ENCODE results near the gene IBSP.

The IBSP gene

GRCh38 chr4:87799301-87800113 lies at the start of gene IBSP:
Gene IBSP, plus strand, starts transcription at chr4:87799554. Its CDS starts 2,808 bp downstream, at chr4:87802362.
- no peaks in the 10 kb centered on the region for H3K9me3 Mint-ChIP-seq
- DNase-seq, result no peak
- H3K4me1 Mint-ChIP-seq (ENCODE audit: low read depth), result no peaks in the 10 kb centered on the region
- H3K27ac Mint-ChIP-seq, result no peak within 1 kb of the TSS
- peaks cover 2% of the 10 kb centered on the region for H3K27me3 Mint-ChIP-seq
- no peak within 1 kb of the TSS for H3K4me3 Mint-ChIP-seq
- no peaks in the 10 kb centered on the region for H3K36me3 Mint-ChIP-seq (ENCODE audit: low read depth)

- Mint-ChIP-seq H3K4me1 (ENCODE audit: low read depth) (no peaks in the 10 kb centered on the region), H3K36me3 (ENCODE audit: low read depth) (no peaks in the 10 kb centered on the region), H3K4me3 (no peak overlapping the region), H3K9me3 (peaks cover 4% of the 10 kb centered on the region), H3K27ac (no peak overlapping the region), H3K27me3 (no peaks in the 10 kb centered on the region)
- DNase-seq, result no peak
These were observed 49.5 kb upstream of the IBSP start for GRCh38 chr4:87749883-87750282.

- Mint-ChIP-seq H3K9me3 (peaks cover 1% of the 10 kb centered on the region), H3K27ac (no peak overlapping the region)
These were observed 41.1 kb upstream of the IBSP start for GRCh38 chr4:87758270-87758669.

DNA sequence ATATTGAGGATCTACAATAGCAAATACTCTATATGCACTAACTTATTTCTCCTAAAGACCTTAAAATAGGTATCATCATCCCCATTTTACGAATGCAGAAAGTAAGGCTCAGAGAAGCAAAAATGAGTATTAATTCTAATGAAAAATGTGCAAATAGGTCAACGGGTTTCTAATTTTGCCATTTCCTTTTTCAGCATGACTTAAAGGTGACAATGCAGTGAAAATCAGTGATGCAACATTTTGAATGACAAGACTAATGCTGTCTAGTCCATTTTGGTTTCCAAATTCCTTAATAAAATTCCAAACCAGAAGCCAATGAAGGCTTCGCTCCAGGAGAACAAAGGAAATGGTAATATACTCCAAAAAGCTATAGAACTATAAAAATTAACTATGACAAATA lies 37.0 kb upstream of the IBSP start:
- peaks cover 2% of the 10 kb centered on the region for H3K9me3 Mint-ChIP-seq
- no peak for DNase-seq
- H3K27ac Mint-ChIP-seq, result no peak overlapping the region
- no peak overlapping the region for H3K4me3 Mint-ChIP-seq
- H3K36me3 Mint-ChIP-seq (ENCODE audit: low read depth), result no peaks in the 10 kb centered on the region
- peaks cover 5% of the 10 kb centered on the region for H3K27me3 Mint-ChIP-seq
- no peaks in the 10 kb centered on the region for H3K4me1 Mint-ChIP-seq (ENCODE audit: low read depth)

More at GRCh38 chr4:87758270-87758669, 41.1 kb upstream of the IBSP start:
- no peak overlapping the region for H3K4me3 Mint-ChIP-seq
- H3K36me3 Mint-ChIP-seq (ENCODE audit: low read depth), result no peaks in the 10 kb centered on the region
- peaks cover 6% of the 10 kb centered on the region for H3K27me3 Mint-ChIP-seq
- no peaks in the 10 kb centered on the region for H3K4me1 Mint-ChIP-seq (ENCODE audit: low read depth)
- no peak for DNase-seq

DNA sequence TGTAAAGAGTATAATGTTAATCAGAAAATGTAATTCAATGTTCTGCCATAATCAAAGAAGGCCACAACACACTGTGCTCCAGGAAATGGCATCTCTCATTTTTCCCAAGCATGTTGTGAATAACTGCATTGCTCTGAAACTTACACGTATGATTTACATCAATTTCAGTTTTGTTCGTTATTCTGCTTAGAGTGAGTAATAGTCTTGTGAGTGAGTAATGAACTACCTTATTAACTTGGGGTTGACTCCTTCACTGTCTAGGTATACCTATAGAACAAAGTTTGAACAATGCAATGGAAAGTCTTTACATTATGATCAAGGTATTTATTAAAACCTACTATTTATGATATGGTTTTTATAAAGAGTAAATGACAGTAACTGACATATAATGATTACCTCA lies 17.8 kb upstream of the IBSP start:
- Mint-ChIP-seq H3K27me3 (no peaks in the 10 kb centered on the region), H3K9me3 (no peaks in the 10 kb centered on the region)

GRCh38 chr4:87783781-87784180 lies 15.6 kb upstream of the IBSP start:
- Mint-ChIP-seq H3K27me3 (no peaks in the 10 kb centered on the region), H3K36me3 (ENCODE audit: low read depth) (no peaks in the 10 kb centered on the region), H3K4me1 (ENCODE audit: low read depth) (no peaks in the 10 kb centered on the region), H3K27ac (no peak overlapping the region), H3K9me3 (no peaks in the 10 kb centered on the region), H3K4me3 (no peak overlapping the region)
- no peak for DNase-seq

More for the DNA sequence above, 17.8 kb upstream of the IBSP start:
- H3K4me3 Mint-ChIP-seq, result no peak overlapping the region
- H3K27ac Mint-ChIP-seq, result no peak overlapping the region
- H3K4me1 Mint-ChIP-seq (ENCODE audit: low read depth), result no peaks in the 10 kb centered on the region
- no peaks in the 10 kb centered on the region for H3K36me3 Mint-ChIP-seq (ENCODE audit: low read depth)
- no peak for DNase-seq

DNA sequence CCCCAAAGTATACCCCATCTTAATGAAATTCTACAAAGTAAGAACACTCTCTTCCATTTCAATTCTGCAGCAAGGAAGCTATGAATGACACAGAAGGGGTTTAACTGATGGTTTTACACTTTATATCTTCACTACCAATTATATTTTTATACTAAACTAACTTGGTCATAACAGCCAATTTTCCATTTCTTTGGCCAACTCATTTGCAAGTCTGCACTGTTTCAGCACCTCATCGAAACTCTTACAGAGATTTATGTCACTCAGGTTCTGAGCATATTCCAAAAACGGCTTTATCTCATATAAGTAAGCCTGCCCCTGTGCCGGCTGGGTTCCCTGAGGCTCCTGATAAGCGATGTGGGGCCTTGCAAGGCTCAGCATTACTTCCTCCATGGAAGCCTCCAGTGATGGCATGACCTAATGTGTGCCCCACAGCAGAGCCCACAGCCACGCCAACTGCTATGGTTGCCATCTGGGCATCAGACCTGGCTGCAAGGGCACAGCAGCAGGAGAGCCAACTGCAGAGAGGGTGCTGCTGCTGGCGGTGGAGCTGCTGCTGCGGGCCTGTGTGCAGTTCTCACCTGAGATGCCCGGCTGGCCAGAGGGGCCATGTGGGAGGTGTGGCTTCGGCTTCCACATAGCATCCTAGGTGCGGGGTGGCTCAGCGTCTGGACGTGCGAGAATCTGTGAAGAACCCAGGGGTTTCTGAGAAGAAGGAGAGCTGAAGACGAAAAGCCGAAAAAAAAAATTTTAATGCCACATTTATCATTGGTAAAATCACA lies 13.4 kb upstream of the IBSP start:
- Mint-ChIP-seq H3K9me3 (no peaks in the 10 kb centered on the region), H3K4me3 (no peak overlapping the region), H3K27me3 (no peaks in the 10 kb centered on the region), H3K36me3 (ENCODE audit: low read depth) (no peaks in the 10 kb centered on the region), H3K27ac (no peak overlapping the region), H3K4me1 (ENCODE audit: low read depth) (no peaks in the 10 kb centered on the region)
- no peak for DNase-seq

- Mint-ChIP-seq H3K9me3 (no peaks in the 10 kb centered on the region), H3K27ac (no peak overlapping the region), H3K4me1 (ENCODE audit: low read depth) (no peaks in the 10 kb centered on the region), H3K4me3 (no peak overlapping the region), H3K27me3 (no peaks in the 10 kb centered on the region), H3K36me3 (ENCODE audit: low read depth) (no peaks in the 10 kb centered on the region)
- DNase-seq, result no peak
These were observed 3.5 kb downstream of the IBSP start for GRCh38 chr4:87802858-87803257.

GRCh38 chr4:87803421-87803820 lies 4.1 kb downstream of the IBSP start:
- Mint-ChIP-seq H3K4me3 (no peak overlapping the region), H3K27ac (no peak overlapping the region), H3K9me3 (no peaks in the 10 kb centered on the region), H3K27me3 (no peaks in the 10 kb centered on the region), H3K36me3 (ENCODE audit: low read depth) (no peaks in the 10 kb centered on the region), H3K4me1 (ENCODE audit: low read depth) (no peaks in the 10 kb centered on the region)
- DNase-seq, result no peak

DNA sequence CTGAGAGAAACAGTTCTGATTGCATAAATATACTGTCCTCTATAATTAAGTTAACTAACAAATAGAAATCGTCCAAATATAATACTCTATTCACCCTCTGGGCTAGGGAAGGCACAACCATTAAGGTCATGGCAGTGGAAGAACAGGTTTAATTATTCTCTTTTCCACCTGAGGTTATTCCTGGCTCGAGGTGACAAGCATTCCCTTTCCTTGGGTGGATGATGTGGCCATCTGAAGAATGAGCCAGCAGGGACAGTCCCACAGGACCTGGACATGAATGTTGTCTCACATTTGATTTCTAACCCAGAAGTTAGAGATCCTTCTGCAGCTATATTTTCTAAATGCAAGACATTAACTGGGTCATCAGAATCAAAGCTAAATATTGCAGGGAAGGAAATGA lies 5.5 kb downstream of the IBSP start:
- no peak overlapping the region for H3K4me3 Mint-ChIP-seq
- no peak for DNase-seq
- no peaks in the 10 kb centered on the region for H3K4me1 Mint-ChIP-seq (ENCODE audit: low read depth)
- no peaks in the 10 kb centered on the region for H3K36me3 Mint-ChIP-seq (ENCODE audit: low read depth)
- H3K9me3 Mint-ChIP-seq, result no peaks in the 10 kb centered on the region
- H3K27ac Mint-ChIP-seq, result no peak overlapping the region
- no peaks in the 10 kb centered on the region for H3K27me3 Mint-ChIP-seq

DNA sequence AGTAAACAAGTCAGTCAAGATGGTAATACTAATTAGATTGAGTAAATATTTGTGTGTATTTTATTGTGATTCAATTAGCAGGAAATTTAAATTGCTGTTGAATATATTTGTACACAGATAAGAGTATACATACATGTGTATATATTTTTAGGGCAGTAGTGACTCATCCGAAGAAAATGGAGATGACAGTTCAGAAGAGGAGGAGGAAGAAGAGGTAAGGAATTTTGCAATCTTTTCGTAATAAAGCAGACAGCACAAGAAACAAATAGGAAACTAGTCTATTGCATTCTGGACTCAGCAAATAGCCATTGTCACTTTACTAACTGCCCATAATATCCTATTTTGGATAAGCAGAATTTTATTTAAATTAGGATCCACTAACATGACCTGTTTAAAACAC lies 6.6 kb downstream of the IBSP start:
- H3K27me3 Mint-ChIP-seq, result no peaks in the 10 kb centered on the region
- no peaks in the 10 kb centered on the region for H3K4me1 Mint-ChIP-seq (ENCODE audit: low read depth)
- no peaks in the 10 kb centered on the region for H3K36me3 Mint-ChIP-seq (ENCODE audit: low read depth)
- H3K9me3 Mint-ChIP-seq, result no peaks in the 10 kb centered on the region
- H3K27ac Mint-ChIP-seq, result no peak overlapping the region
- no peak overlapping the region for H3K4me3 Mint-ChIP-seq
- DNase-seq, result no peak

GRCh38 chr4:87806520-87806919 lies 7.2 kb downstream of the IBSP start:
- Mint-ChIP-seq H3K4me3 (no peak overlapping the region), H3K36me3 (ENCODE audit: low read depth) (no peaks in the 10 kb centered on the region), H3K27me3 (no peaks in the 10 kb centered on the region), H3K27ac (no peak overlapping the region), H3K4me1 (ENCODE audit: low read depth) (no peaks in the 10 kb centered on the region), H3K9me3 (no peaks in the 10 kb centered on the region)
- DNase-seq, result no peak

DNA sequence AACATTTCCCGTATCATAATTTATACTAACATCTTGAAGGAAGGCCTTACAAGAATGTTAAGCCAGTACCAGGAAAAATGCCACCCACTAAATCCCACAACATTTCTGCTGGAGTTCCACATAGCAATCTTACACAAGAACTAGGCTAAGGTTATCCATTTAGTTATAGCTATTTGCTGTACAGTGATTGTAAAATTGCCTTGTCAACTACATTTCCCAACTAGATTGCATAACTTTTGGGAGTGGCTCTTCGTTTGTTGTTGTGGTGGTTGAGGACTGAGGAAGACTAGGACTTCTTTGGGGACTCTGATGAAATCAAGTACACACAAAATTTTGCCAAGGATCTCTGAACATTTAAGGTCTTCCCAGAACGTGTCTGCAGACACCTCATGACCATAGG lies 8.0 kb downstream of the IBSP start:
- Mint-ChIP-seq H3K27ac (no peak overlapping the region), H3K27me3 (no peaks in the 10 kb centered on the region), H3K9me3 (no peaks in the 10 kb centered on the region), H3K4me3 (no peak overlapping the region), H3K4me1 (ENCODE audit: low read depth) (no peaks in the 10 kb centered on the region), H3K36me3 (ENCODE audit: low read depth) (no peaks in the 10 kb centered on the region)
- DNase-seq, result no peak

DNA sequence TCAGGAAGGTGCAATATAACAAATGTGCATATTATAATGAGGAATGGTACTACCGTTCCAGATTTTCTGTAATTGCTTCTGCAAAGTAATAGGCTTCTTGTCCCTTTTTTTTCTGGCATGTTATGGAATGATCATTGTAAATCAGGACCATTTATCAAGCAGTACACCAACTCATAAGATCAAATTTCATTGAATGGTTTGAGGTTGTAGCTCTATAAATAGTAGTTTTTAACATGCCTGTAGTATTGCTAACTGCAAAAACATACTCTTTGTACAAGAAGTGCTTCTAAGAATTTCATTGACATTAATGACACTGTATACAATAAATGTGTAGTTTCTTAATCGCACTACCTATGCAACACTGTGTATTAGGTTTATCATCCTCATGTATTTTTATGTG lies 12.6 kb downstream of the IBSP start:
- Mint-ChIP-seq H3K27me3 (no peaks in the 10 kb centered on the region), H3K9me3 (peaks cover 6% of the 10 kb centered on the region), H3K4me3 (no peak overlapping the region), H3K36me3 (ENCODE audit: low read depth) (no peaks in the 10 kb centered on the region), H3K4me1 (ENCODE audit: low read depth) (no peaks in the 10 kb centered on the region), H3K27ac (no peak overlapping the region)
- DNase-seq, result no peak

DNA sequence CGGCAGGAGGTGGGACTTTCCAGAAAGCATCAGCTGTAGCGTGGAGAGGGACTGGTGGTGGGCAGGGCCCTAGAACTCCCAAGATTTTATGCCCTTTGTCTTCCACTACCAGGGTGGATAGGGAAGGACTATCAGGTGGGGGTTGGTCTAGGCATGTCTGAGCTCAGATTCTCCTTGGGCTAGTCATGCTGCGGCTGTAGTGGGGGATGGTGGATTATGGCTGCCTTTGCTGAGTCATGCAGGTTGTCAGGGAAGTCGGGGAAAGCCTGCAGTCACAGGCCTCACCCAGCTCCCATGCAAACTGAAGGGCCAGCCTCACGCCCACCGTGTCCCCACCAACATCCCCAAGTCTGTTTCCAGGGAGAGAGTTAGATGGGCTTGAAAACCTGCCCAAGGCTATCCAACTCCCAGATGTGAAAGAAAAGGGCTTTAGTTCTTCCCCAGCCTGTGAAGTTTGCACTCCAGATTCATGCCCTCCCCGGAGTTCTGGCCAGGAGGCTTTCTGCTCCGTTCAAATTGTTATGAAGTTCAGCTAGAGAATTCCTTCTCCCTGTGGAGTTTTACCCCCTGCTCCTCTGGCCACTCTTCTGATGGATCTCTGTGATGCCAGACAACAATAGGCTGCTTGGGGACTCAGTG lies 20.0 kb downstream of the IBSP start:
- Mint-ChIP-seq H3K4me1 (ENCODE audit: low read depth) (no peaks in the 10 kb centered on the region), H3K36me3 (ENCODE audit: low read depth) (no peaks in the 10 kb centered on the region), H3K4me3 (no peak overlapping the region), H3K9me3 (no peaks in the 10 kb centered on the region), H3K27ac (no peak overlapping the region), H3K27me3 (peaks cover 30% of the 10 kb centered on the region)
- no peak for DNase-seq

Measured in activated T-cell treated with anti-CD3 and anti-CD28 coated beads, Interleukin-2, amount 50 U/mL, for 24 hours (primary cell).